ENCODE data around the gene ZNRF2.
"Not testable (repeated sequence)": the region's sequence is repeated elsewhere in the genome, so short reads cannot be mapped to it uniquely, and the experiment has no call there.

ZNRF2 gene

DNA sequence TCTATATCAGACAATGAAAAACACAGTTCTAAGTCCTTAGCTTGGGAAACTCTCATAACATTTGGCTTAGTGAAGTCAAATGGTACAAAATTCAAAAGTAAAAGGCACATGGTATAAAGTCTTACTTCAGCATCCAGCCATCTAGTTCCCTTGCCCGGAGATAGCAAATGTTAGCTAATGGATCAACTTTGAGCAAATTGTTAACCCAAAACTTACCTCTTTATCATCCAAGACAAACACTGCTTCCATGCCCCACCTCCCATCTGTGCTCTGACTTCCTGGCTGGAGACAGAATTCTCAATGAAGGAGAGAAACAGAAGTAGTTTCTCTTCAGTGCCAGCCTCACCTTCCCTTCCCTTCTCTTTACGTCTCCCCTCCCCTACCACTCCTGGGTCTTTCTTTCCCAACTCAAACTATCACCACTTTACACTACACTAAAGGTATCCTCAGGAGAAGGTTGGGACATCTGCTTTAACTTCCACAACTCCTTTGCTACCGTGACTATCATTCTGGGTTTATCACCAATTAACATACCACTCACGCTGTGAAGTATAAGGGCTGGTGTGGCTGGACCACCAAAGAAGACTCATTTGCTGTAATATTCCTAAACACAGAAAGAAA lies 21.2 kb upstream of the ZNRF2 start:
- DNase-seq, result no peak

GRCh38 chr7:30264052-30264451 lies 20.3 kb upstream of the ZNRF2 start:
- DNase-seq, result no peak

DNA sequence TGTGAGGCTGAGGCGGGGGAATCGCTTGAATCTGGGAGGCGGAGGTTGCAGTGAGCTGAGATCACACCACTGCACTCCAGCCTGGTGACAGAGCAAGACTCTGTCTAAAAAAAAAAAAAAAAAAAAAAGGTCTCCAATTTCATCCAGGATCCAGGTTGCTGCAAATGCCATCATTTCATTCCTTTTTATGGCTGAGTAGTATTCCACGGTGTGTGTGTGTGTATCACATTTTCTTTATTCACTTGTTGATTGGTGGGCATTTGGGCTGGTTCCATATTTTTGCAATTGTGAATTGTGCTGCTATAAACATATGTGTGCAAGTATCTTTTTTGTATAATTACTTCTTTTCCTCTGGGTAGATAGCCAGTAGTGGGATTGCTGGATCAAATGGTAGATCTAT lies 19.2 kb upstream of the ZNRF2 start:
- DNase-seq, result not testable (repeated sequence)

GRCh38 chr7:30266686-30267085 lies 17.7 kb upstream of the ZNRF2 start:
- DNase-seq, result no peak

DNA sequence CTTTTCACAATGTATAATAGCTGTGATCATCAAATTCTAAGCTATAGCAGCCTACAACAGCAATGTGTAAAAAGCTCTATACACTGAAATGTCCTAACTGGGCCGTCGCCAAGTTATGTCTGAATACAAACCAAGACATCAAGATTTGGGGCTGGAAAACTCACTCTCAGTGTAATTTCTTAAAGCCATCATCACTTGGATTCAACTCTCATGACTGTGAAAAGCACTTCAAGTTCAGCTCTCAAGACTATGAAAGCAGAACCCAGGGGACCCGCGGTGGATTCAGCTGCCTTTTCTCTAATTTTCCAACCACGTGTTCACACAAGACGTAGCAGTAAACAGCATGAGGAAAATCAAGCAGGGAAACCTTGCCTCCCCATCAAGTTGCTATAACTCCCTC lies 15.8 kb upstream of the ZNRF2 start:
- no peak for DNase-seq

GRCh38 chr7:30269490-30269889 lies 14.9 kb upstream of the ZNRF2 start:
- DNase-seq, result no peak

DNA sequence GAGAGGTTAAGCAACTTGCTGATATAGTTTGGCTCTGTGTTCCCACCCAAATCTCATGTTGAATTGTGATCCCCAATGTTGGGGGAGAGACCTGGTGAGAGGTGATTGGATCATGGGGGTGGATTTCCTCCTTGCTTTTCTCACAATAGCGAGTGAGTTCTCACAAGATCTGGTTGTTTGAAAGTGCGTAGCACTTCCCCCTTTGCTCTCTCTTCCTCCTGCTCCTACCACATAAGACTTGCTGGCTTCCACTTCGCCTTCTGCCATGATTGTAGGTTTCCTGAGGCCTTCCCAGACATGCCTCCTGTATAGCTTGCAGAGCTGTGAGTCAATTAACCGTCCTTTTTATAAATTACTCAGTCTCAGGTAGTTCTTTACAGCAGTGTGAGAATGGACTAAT lies 13.5 kb upstream of the ZNRF2 start:
- no peak for DNase-seq

- DNase-seq, result no peak
Observed at GRCh38 chr7:30272126-30272525, 12.3 kb upstream of the ZNRF2 start.

DNA sequence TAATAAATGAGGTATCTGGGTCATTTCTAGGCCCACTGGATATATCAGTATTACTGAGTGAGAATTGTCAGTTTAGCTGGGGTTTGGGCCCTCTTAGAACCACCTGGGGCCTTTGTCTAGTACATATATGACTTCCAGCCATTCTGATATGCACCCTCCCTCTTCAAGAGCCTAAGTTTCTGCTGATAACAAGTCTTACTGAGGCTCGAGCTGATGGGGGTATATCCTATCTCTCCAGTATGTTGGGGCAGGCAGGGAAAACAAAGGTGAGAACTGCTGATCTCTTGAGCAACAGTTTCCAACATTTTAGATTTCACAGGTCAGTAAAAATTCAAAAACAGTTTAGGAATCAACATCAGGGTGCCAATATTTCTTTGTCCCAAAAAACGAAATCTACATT lies 10.8 kb upstream of the ZNRF2 start:
- no peak for DNase-seq

DNA sequence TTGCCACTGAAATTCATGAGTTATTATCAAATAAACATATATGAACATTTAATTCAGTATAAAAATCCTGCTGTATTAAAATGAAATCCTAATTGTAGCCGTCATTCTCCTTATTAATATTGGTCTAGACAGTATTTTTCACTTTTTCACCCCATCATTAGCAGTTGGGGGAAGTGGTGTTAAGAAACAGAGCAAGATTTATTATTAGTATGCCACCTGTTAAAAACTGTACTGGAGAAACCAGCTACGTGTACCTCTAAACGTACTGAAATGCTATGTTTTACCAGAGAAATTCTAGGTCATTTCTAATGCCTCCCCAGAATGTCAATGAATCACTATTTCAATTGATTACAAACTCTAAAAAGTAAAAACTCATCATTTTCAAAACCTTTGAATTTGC lies 9.8 kb upstream of the ZNRF2 start:
- DNase-seq, result no peak

- DNase-seq, result peak; percentile 68
Observed at GRCh38 chr7:30276203-30276900, 8.0 kb upstream of the ZNRF2 start.

DNA sequence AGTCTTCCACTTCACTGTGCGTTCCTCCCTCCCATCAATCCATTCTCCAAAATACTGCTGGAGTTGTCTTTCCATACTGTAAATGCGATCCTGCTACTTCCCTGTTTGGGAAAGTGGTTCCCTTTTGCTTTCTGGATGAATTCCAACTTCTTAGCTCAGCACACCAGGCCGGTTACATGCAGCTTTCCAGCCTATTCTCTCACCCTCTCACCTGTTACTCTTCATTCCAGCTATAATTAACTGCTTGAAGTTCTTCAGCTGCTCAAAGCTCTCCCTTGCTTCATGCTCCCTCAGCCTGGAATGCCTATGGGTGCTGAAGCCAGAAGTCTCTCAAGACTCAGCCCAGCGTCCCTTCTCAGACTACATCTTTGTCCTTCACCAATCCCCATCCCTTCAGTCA lies 6.0 kb upstream of the ZNRF2 start:
- no peak for DNase-seq

DNA sequence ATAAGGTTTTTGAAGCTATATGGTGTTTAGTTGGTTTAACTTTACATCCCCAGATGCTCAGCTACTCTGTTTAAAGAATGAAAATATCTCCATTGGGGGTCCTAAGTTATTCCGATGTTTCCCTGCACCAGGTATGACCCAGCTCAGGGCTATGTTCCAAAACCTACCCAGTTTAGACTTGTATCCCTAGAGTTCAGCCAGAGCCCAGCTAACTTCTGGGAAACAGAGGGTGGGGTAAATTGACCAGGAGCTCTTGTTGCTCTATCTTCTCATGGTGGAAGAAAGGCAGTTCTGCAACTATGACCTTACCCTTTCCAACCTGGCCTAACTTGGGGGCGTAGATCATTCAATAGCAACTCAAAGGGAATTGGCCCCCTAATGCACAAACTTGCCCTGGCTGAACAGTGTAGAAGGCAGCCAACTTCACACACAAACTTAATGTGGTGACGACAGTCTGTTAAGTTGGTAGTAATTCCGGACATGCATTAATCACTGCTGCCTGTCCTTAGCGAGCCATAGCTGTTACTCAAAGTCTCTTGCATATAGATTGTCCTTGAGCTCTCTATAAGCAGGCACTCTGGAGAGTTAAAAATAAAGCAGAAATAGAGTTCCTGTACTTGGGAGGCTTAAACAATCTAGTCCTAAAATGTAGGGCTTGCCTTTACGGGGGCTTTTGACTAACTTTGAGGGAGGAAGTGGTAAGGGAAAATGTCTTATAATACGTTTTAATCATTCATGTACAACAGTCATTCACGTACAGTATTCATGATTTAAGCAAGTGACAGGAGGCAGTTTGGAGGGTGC lies 5.3 kb upstream of the ZNRF2 start:
- DNase-seq, result no peak

DNA sequence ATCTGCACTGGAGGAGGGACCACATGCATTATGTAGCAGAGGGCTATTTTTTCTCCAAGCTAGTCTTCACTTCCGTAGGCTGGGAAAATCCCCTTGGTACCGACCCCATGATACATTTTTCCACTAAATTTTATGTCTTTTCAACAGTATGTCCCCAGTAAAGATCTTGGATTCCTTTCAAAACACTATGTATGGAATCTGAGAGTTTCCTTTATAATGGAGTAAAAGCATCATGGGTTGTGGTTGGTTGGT lies 4.8 kb upstream of the ZNRF2 start:
- DNase-seq, result no peak

- no peak for DNase-seq
Observed at GRCh38 chr7:30280631-30281030, 3.8 kb upstream of the ZNRF2 start.

DNA sequence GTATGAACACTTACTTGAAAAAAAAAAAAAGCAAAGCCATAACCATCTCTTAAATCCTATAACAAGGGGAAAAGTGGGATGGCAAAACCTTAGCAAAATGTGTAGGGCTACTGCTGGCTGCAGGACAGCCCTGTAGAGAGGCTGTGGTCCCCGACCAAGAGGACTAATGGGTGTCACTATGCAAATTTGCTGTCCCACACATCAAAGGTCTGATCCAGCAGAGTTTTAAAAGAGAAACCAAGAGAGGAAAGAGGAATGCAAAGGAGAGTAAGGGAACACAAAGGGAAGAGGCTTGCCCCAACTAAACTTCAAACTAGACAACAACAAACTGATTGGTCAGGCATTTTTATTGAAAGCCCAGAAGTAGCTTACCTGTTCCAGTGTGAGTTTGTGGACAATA lies 3.1 kb upstream of the ZNRF2 start:
- no peak for DNase-seq

DNA sequence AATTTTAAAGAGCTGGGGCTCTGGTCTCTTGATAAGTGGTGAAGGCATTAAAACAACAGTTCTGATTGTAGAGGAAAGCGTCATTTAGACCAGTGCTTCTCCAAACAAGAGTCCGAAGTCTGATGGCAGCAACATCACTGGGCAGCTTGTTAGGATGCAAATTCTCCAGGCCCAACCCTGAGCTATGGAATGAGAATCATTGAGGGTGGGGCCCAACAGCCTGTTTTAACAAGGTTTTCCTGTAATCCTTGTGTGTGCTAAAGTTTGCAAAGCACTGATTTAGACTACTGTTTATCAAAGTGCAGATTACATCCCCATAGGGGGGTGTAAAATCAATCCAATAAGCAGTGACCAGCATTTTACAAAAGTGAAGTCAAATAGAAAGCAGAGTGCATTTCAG lies 2.6 kb upstream of the ZNRF2 start:
- DNase-seq, result no peak

- DNase-seq, result no peak
Observed at GRCh38 chr7:30282735-30283134, 1.7 kb upstream of the ZNRF2 start.

DNA sequence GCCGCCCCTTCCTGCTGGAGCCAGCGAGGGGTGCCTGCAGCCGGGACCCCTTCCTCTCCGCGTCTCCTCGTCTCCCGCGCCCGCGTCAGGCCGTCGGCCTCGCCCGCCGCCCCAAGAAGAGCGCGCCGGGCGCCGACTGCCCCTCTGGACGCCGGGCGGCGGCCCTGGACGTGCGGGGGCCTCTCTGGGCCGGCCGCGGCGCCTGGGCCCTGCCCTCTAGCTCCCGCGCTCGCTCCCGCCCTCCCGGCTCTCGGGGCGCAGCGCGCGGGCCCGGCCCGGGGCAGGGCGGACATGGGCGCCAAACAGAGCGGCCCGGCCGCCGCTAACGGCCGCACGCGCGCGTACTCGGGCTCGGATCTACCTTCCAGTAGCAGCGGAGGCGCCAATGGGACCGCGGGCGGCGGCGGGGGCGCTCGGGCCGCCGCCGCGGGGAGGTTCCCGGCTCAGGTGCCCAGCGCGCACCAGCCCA lies 704 bp downstream of the ZNRF2 start:
- DNase-seq, result peak; percentile 43

- DNase-seq, result peak; percentile 76
Observed at GRCh38 chr7:30285536-30286284, 1.3 kb downstream of the ZNRF2 start.

GRCh38 chr7:30286749-30287148 lies 2.4 kb downstream of the ZNRF2 start:
- no peak for DNase-seq

DNA sequence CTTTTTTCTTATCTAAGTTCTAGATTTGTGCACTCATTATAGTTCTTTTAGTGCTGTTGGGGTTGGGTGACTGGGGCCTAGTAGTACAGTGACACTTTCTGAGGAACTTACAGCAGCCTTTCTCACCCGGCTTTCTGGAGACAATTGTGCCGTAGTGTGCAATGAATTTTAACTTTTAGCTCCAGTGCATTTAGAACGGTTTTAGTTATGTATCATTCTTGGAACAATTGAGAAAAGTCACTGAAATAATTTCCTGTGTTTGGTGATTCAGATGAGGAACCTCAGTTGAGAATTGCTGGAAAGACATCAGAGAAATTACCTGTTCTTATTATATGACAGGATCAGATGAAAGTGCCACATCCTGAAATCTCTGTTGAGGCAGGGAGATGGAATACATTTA lies 3.2 kb downstream of the ZNRF2 start:
- DNase-seq, result not testable (repeated sequence)

GRCh38 chr7:30289634-30290033 lies 5.2 kb downstream of the ZNRF2 start:
- not testable (repeated sequence) for DNase-seq

GRCh38 chr7:30290317-30290716 lies 5.9 kb downstream of the ZNRF2 start:
- DNase-seq, result not testable (repeated sequence)

All from CD4-positive, alpha-beta T cell treated with Interleukin-17A for 1 hour (primary cell).